Skeletal muscle satellite cell (primary cell): Measurements from ENCODE around the gene TBL2.
"Not testable (repeated sequence)": the region's sequence is repeated elsewhere in the genome, so short reads cannot be mapped to it uniquely, and the experiment has no call there.

ENCODE experiments used
- H3K27me3 ChIP-seq: 2 replicates; pipeline ENCODE4 v1.7.0; 2013; ENCODE audit warnings: low read length; ENCODE audit not compliant: control insufficient read depth, insufficient read depth
- H3K36me3 ChIP-seq: 2 replicates; pipeline ENCODE4 v1.7.0; 2013; ENCODE audit warnings: mild to moderate bottlenecking, control low read depth, low read length; ENCODE audit not compliant: insufficient read depth
- H3K4me1 ChIP-seq: 2 replicates; pipeline ENCODE4 v1.7.0; 2013; ENCODE audit warnings: low read length; ENCODE audit not compliant: control insufficient read depth, insufficient read depth
- H3K4me2 ChIP-seq: 2 replicates; pipeline ENCODE4 v1.7.0; 2013; ENCODE audit warnings: mild to moderate bottlenecking, low read length
- H3K4me3 ChIP-seq: 2 replicates; pipeline ENCODE4 v1.7.0; 2013; ENCODE audit warnings: low read length
- H3K9ac ChIP-seq: 2 replicates; pipeline ENCODE4 v1.7.0; 2013; ENCODE audit warnings: mild to moderate bottlenecking, low read depth, low read length, moderate library complexity
- H3K9me3 ChIP-seq: replicated peaks from 2 replicates; pipeline ENCODE4 v1.7.0; 2013; ENCODE audit warnings: mild to moderate bottlenecking, control low read depth, low read length

Gene TBL2

GRCh38 chr7:73617520-73617919 lies 39.1 kb upstream of the TBL2 start:
- not testable (repeated sequence) for H3K9me3 ChIP-seq, H3K4me1 ChIP-seq, H3K4me3 ChIP-seq, H3K36me3 ChIP-seq, H3K9ac ChIP-seq, H3K4me2 ChIP-seq
- H3K27me3 ChIP-seq: peaks cover 28% of the 10 kb centered on the region

- Histone ChIP-seq H3K9ac (no peak overlapping the region), H3K9me3 (no peaks in the 10 kb centered on the region), H3K36me3 (no peaks in the 10 kb centered on the region), H3K27me3 (peaks cover 22% of the 10 kb centered on the region), H3K4me1 (no peaks in the 10 kb centered on the region), H3K4me3 (no peak overlapping the region), H3K4me2 (no peak overlapping the region)
Measured at GRCh38 chr7:73615886-73616285, 37.5 kb upstream of the TBL2 start.

- H3K27me3 ChIP-seq: peaks cover 25% of the 10 kb centered on the region
- not testable (repeated sequence) for H3K4me2 ChIP-seq, H3K9ac ChIP-seq, H3K4me3 ChIP-seq, H3K4me1 ChIP-seq, H3K36me3 ChIP-seq, H3K9me3 ChIP-seq
Measured at GRCh38 chr7:73614937-73615336, 36.6 kb upstream of the TBL2 start.

GRCh38 chr7:73613954-73614735 lies 35.8 kb upstream of the TBL2 start:
- Histone ChIP-seq H3K36me3 (no peaks in the 10 kb centered on the region), H3K4me3 (no peak overlapping the region), H3K4me2 (no peak overlapping the region), H3K27me3 (peaks cover 26% of the 10 kb centered on the region), H3K9me3 (no peaks in the 10 kb centered on the region), H3K9ac (no peak overlapping the region), H3K4me1 (no peaks in the 10 kb centered on the region)

GRCh38 chr7:73612598-73613269 lies 34.4 kb upstream of the TBL2 start:
- H3K9ac ChIP-seq: no peak overlapping the region
- no peak overlapping the region for H3K4me2 ChIP-seq
- H3K4me3 ChIP-seq: no peak overlapping the region
- no peaks in the 10 kb centered on the region for H3K4me1 ChIP-seq
- H3K36me3 ChIP-seq: no peaks in the 10 kb centered on the region
- no peaks in the 10 kb centered on the region for H3K9me3 ChIP-seq
- peaks cover 26% of the 10 kb centered on the region for H3K27me3 ChIP-seq

- Histone ChIP-seq H3K9me3 (no peaks in the 10 kb centered on the region), H3K9ac (no peak overlapping the region), H3K36me3 (no peaks in the 10 kb centered on the region), H3K27me3 (peaks cover 26% of the 10 kb centered on the region), H3K4me2 (no peak overlapping the region), H3K4me1 (no peaks in the 10 kb centered on the region), H3K4me3 (no peak overlapping the region)
Measured at GRCh38 chr7:73611017-73611555, 32.7 kb upstream of the TBL2 start.

GRCh38 chr7:73610105-73610504 lies 31.7 kb upstream of the TBL2 start:
- Histone ChIP-seq H3K9ac (no peak overlapping the region), H3K4me1 (no peaks in the 10 kb centered on the region), H3K9me3 (no peaks in the 10 kb centered on the region), H3K36me3 (no peaks in the 10 kb centered on the region), H3K4me3 (no peak overlapping the region), H3K27me3 (peaks cover 26% of the 10 kb centered on the region), H3K4me2 (no peak overlapping the region)

GRCh38 chr7:73607692-73607983 lies 29.3 kb upstream of the TBL2 start:
- not testable (repeated sequence) for H3K36me3 ChIP-seq, H3K27me3 ChIP-seq, H3K9ac ChIP-seq, H3K9me3 ChIP-seq, H3K4me1 ChIP-seq, H3K4me3 ChIP-seq, H3K4me2 ChIP-seq

GRCh38 chr7:73606801-73607691 lies 28.7 kb upstream of the TBL2 start:
- Histone ChIP-seq H3K36me3 (no peaks in the 10 kb centered on the region), H3K9ac (no peak overlapping the region), H3K4me2 (no peak overlapping the region), H3K4me3 (no peak overlapping the region), H3K27me3 (peaks cover 5% of the 10 kb centered on the region), H3K9me3 (no peaks in the 10 kb centered on the region), H3K4me1 (peaks cover 10% of the 10 kb centered on the region)

- Histone ChIP-seq H3K9me3 (no peaks in the 10 kb centered on the region), H3K27me3 (peaks cover 5% of the 10 kb centered on the region), H3K9ac (no peak overlapping the region)
Measured at GRCh38 chr7:73605601-73606220, 27.3 kb upstream of the TBL2 start.

More at GRCh38 chr7:73605601-73606220, 27.3 kb upstream of the TBL2 start:
- H3K4me1 ChIP-seq: peaks cover 21% of the 10 kb centered on the region
- no peak overlapping the region for H3K4me3 ChIP-seq
- H3K4me2 ChIP-seq: no peak overlapping the region
- H3K36me3 ChIP-seq: no peaks in the 10 kb centered on the region
